K562 (cell line): ENCODE results near the gene SLC2A10. TPM values are rescaled to one million over a fixed set of nuclear protein-coding genes. Genes with fewer than 3 reads are reported as not detected.

Experiments
- ATAC-seq: fragments of 200-7000 bp; cut with Tn5 transposase; 3 replicates; pipeline ENCODE4 v1.9.1; 2020; ENCODE audit warnings: moderate library complexity
- BruUV-seq: library from RNA; stranded (reverse); fragments of 400-500 nt; replicated peaks from 2 replicates; lab custom pipeline; 2021; lab: Mats Ljungman, UMichigan
- CTCF ChIA-PET: fragments of 300-600 bp; formaldehyde crosslinking; extraction: SDS; loops from one replicate; lab custom pipeline; 2021; ENCODE audit warnings: low intra/inter-chr PET ratio; lab: Yijun Ruan, JAX
- POLR2A ChIA-PET: fragments of 300-600, 350-650 bp; sonication (Branson Sonifier 250); formaldehyde crosslinking; extraction: SDS; loops from one replicate; lab custom pipeline; 2021; ENCODE audit warnings: antibody characterized with exemption, inconsistent platforms; lab: Yijun Ruan, JAX
- DNase-seq, 4 experiments: peaks; one replicate each; pipeline versions ENCODE4 v3.0.0 to v3.0.0-alpha.2; 2011 to 2018; ENCODE audit warnings: low spot score in 3 of 4, mixed read lengths in 3 of 4; ENCODE audit errors: extremely low read depth in 1 of 4
- FAIRE-seq: peaks from 2 replicates; lab custom pipeline; 2011; peaks lifted over from hg19 to GRCh38; lab: Jason Lieb, UNC
- H2AFZ ChIP-seq: 2 replicates; pipeline ENCODE4 v1.6.0; 2011; ENCODE audit warnings: low read depth, low read length, control low read depth, inconsistent platforms
- H3K27ac ChIP-seq: fragments of 200-600 bp; 3 replicates; pipeline ENCODE4 v1.8.0; 2011; ENCODE audit warnings: low read depth, mild to moderate bottlenecking, control low read depth, inconsistent platforms, low read length, moderate library complexity, mixed read lengths; ENCODE audit errors: extremely low read depth
- H3K27me3 ChIP-seq, 2 experiments: fragments of 300-600 bp in 1 of 2; 2 replicates in 1 of 2; 3 replicates in 1 of 2; pipeline versions ENCODE4 v1.6.0 to v1.8.0; 2011; ENCODE audit warnings: inconsistent platforms in 2 of 2, low read length in 2 of 2, mild to moderate bottlenecking in 1 of 2, mixed read lengths in 1 of 2, moderate library complexity in 1 of 2; ENCODE audit not compliant: control insufficient read depth in 2 of 2, insufficient read depth in 2 of 2
- H3K36me3 ChIP-seq: fragments of 300-600 bp; 3 replicates; pipeline ENCODE4 v1.8.0; 2011; ENCODE audit warnings: mild to moderate bottlenecking, low read length, inconsistent platforms; ENCODE audit not compliant: control insufficient read depth, insufficient read depth
- H3K4me1 ChIP-seq, 2 experiments: fragments of 200-600 bp in 1 of 2; replicated peaks in 1 of 2; 2 replicates in 1 of 2; 3 replicates in 1 of 2; pipeline versions ENCODE4 v1.5.1 to v1.8.0; 2011; ENCODE audit warnings: inconsistent platforms in 2 of 2, low read length in 2 of 2, mild to moderate bottlenecking in 1 of 2, mixed read lengths in 1 of 2, moderate library complexity in 1 of 2; ENCODE audit not compliant: control insufficient read depth in 2 of 2, insufficient read depth in 2 of 2
- H3K4me2 ChIP-seq: 2 replicates; pipeline ENCODE4 v1.6.1; 2011; ENCODE audit warnings: low read length, control low read depth, inconsistent platforms, mixed read lengths; ENCODE audit not compliant: insufficient read depth
- H3K4me3 ChIP-seq: fragments of 200-600 bp; sonication (generic), shearing (Covaris generic); 2 replicates; pipeline ENCODE4 v1.5.1; 2016; ENCODE audit warnings: control low read depth, inconsistent platforms
- H3K79me2 ChIP-seq: fragments of 200-600 bp; 3 replicates; pipeline ENCODE4 v1.8.0; 2011; ENCODE audit warnings: low read length, inconsistent platforms; ENCODE audit not compliant: control insufficient read depth, insufficient read depth
- H3K9ac ChIP-seq, 2 experiments: 2 replicates each; pipeline versions ENCODE4 v1.6.0 to v1.6.1; 2011; ENCODE audit warnings: low read depth in 2 of 2, low read length in 2 of 2, control low read depth in 1 of 2, inconsistent platforms in 1 of 2, mild to moderate bottlenecking in 1 of 2, mixed read lengths in 1 of 2; ENCODE audit not compliant: insufficient read depth in 1 of 2
- H3K9me1 ChIP-seq: one replicate; pipeline ENCODE4 v1.6.0; 2011; ENCODE audit warnings: inconsistent platforms, mild to moderate bottlenecking, low read length, moderate library complexity; ENCODE audit not compliant: control insufficient read depth, insufficient read depth
- H3K9me3 ChIP-seq: replicated peaks from 2 replicates; pipeline ENCODE4 v1.5.1; 2011; ENCODE audit warnings: low read depth, low read length, inconsistent platforms; ENCODE audit not compliant: control insufficient read depth, insufficient read depth
- H4K20me1 ChIP-seq: replicated peaks from 2 replicates; pipeline ENCODE4 v1.6.1; 2011; ENCODE audit warnings: low read length, inconsistent platforms, mixed read lengths; ENCODE audit not compliant: control insufficient read depth, insufficient read depth
- ETV6 ChIP-seq, 3 experiments: fragments of 150-350 bp in 1 of 3; sonication (generic) in 1 of 3; formaldehyde crosslinking in 1 of 3; IDR thresholded peaks; 2 replicates each; pipeline versions ENCODE4 v1.6.1 to v1.8.0; 2014 to 2022; ENCODE audit warnings: borderline replicate concordance in 2 of 3, low read depth in 2 of 3, antibody characterized with exemption in 1 of 3, low read length in 1 of 3, mild to moderate bottlenecking in 1 of 3, missing genetic modification reagents in 1 of 3
- HCFC1 ChIP-seq: IDR thresholded peaks from 2 replicates; pipeline ENCODE4 v1.6.1; 2012; ENCODE audit warnings: low read depth, low read length, improper control_type of control experiment
- HLTF ChIP-seq: fragments of 450-650 bp; IDR thresholded peaks from 2 replicates; pipeline ENCODE4 v1.6.1; 2016
- KDM2B ChIP-seq: fragments of 250-450 bp; sonication (Bioruptor Pico); IDR thresholded peaks from 2 replicates; pipeline ENCODE4 v1.8.0; 2021; ENCODE audit warnings: mild to moderate bottlenecking, moderate library complexity
- NR2C2 ChIP-seq, 2 experiments: fragments of 200-800 bp in 1 of 2; sonication (Bioruptor generic) in 1 of 2; sonication (generic) in 1 of 2; formaldehyde crosslinking in 1 of 2; IDR thresholded peaks; 2 replicates each; pipeline versions ENCODE4 v1.6.1 to v1.8.0; 2016 to 2022; ENCODE audit warnings: mild to moderate bottlenecking in 1 of 2, missing compliant biosample characterization in 1 of 2, missing genetic modification characterization in 1 of 2, missing genetic modification reagents in 1 of 2
- RBFOX2 ChIP-seq: fragments of 200-400 bp; formaldehyde crosslinking; IDR thresholded peaks from 2 replicates; pipeline ENCODE4 v1.6.1; 2017; ENCODE audit warnings: low read depth, mild to moderate bottlenecking, low read length, moderate library complexity
- SIN3B ChIP-seq: fragments of 450-650 bp; IDR thresholded peaks from 2 replicates; pipeline ENCODE4 v1.6.1; 2017; ENCODE audit warnings: low read depth, mild to moderate bottlenecking, moderate library complexity
- SNRNP70 ChIP-seq: fragments of 200-400 bp; formaldehyde crosslinking; optimal IDR thresholded peaks from 2 replicates; pipeline ENCODE3; 2017; ENCODE audit warnings: low read depth, low read length
- SREBF2 ChIP-seq: sonication (generic); formaldehyde crosslinking; IDR thresholded peaks from 2 replicates; pipeline ENCODE4 v1.4.0; 2020; ENCODE audit warnings: mild to moderate bottlenecking, missing genetic modification reagents
- SRF ChIP-seq, 2 experiments: fragments of 250-450, 450-650 bp in 1 of 2; sonication (Bioruptor Pico) in 1 of 2; sonication (generic) in 1 of 2; formaldehyde crosslinking; IDR thresholded peaks; 2 replicates each; pipeline versions ENCODE4 v1.5.0 to v1.5.1; 2020 to 2022; ENCODE audit warnings: mild to moderate bottlenecking in 1 of 2, missing genetic modification reagents in 1 of 2
- ZEB2 ChIP-seq: fragments of 450-650 bp; IDR thresholded peaks from 2 replicates; pipeline ENCODE4 v1.6.1; 2016
- ZFPM2 ChIP-seq: fragments of 250-450 bp; sonication (Bioruptor Pico); IDR thresholded peaks from 2 replicates; pipeline ENCODE4 v1.5.1; 2022; ENCODE audit warnings: mild to moderate bottlenecking
- ZNF133 ChIP-seq: fragments of 250-450 bp; sonication (Bioruptor Pico); IDR thresholded peaks from 2 replicates; pipeline ENCODE4 v1.4.0; 2020; ENCODE audit warnings: mild to moderate bottlenecking
- ZNF76 ChIP-seq: fragments of 250-450 bp; sonication (Bioruptor Pico); IDR thresholded peaks from 2 replicates; pipeline ENCODE4 v1.4.0; 2020; ENCODE audit warnings: mild to moderate bottlenecking, moderate library complexity, borderline replicate concordance
- WGBS: fragments of 100-300 bp; shearing (Covaris generic); methylation state at CpG from one replicate; pipeline ENCODE4 v1.1.6; 2016; ENCODE audit warnings: low coverage, mixed read lengths; ENCODE audit not compliant: insufficient coverage; ENCODE audit errors: missing lambda C conversion rate; 5-methylcytosine and 5-hydroxymethylcytosine counted together
- in situ Hi-C: fragments of 300-500 bp; cut with MboI; formaldehyde crosslinking; loops from 4 replicates; pipeline ENCODE4 v1.15.0; 2018; ENCODE audit warnings: inconsistent platforms, mixed read lengths
- intact Hi-C: fragments of 100-400 bp; cut with micrococcal nuclease; formaldehyde crosslinking; loops from 2 replicates; pipeline ENCODE4 v1.14.2; 2022
- polyA plus RNA-seq, 8 experiments: library from polyadenylated mRNA; depleted of rRNA in 4 of 8; stranded (reverse) in 5 of 8; unstranded in 3 of 8; fragments of >200 nt; fragmentation: Nextera tagmentation in 2 of 8; fragmentation: Illumina TruSeq in 1 of 8; extraction: Ambion mirVana in 2 of 8; extraction: Trizol in 1 of 8; gene quantifications; 2 replicates each; pipeline versions ENCODE4 v1.2.1 to v1.2.3, GENCODE V29; 2011 to 2014; ENCODE audit warnings: inconsistent platforms in 1 of 8, missing spikeins in 1 of 8
- total RNA-seq, 7 experiments: library from RNA; depleted of rRNA in 6 of 7; stranded (reverse); fragments of >200 nt in 6 of 7; fragmentation: Illumina TruSeq in 2 of 7; extraction: Trizol in 2 of 7; gene quantifications; 2 replicates each; pipeline versions ENCODE4 v1.2.1 to v1.2.3, GENCODE V29; 2011 to 2021; ENCODE audit warnings: low replicate concordance in 1 of 7
- TF ChIP-seq, protein P1 (sequence below): fragments of 450-650 bp; IDR thresholded peaks from 2 replicates; pipeline ENCODE4 v1.6.1; 2016; ENCODE audit warnings: low read depth, mild to moderate bottlenecking, moderate library complexity

Gene SLC2A10
- total and polyA plus RNA-seq, 9 of the 15 experiments (the other 6 are each of a cell fraction or from before 2014, with no cell fraction given), result 0.01 to 1.8 (median 0.10) TPM

DNA sequence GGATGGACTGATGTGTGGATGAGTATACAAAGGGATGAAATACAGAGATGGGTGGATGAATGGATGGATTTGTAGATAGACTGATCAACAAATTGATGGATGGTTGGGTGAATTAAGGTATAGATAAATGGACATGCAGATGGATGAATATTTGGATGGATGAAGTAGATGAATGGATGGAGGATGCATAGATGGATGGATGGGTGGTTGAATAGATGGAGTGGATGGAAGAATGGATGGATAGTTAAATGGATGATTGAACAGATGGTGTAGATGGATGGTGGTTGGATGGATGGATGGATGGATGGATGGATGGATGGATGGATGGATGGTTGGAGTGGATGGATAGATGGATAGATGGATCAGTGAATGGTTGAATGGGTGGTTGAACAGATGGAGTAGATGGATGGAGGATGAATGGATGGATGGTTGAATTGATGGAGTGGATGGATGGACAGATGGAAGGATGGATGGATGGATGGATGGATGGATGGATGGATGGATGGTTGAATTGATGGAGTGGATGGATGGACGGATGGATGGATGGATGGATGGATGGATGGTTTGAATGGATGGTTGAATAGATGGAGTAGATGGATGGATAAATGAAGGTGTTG lies 15.0 kb downstream of the SLC2A10 start (continued):
- TF ChIP-seq, protein P1, sequence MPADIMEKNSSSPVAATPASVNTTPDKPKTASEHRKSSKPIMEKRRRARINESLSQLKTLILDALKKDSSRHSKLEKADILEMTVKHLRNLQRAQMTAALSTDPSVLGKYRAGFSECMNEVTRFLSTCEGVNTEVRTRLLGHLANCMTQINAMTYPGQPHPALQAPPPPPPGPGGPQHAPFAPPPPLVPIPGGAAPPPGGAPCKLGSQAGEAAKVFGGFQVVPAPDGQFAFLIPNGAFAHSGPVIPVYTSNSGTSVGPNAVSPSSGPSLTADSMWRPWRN, result no peak
- no peak for TF ChIP-seq KDM2B (CRISPR knock-in tag)
- TF ChIP-seq RBFOX2, result no peak
- TF ChIP-seq ZNF133 (CRISPR knock-in tag), result no peak
- no peak for TF ChIP-seq HCFC1
- no peak for TF ChIP-seq SNRNP70
- TF ChIP-seq, all 486 proteins: peak for 0

DNA sequence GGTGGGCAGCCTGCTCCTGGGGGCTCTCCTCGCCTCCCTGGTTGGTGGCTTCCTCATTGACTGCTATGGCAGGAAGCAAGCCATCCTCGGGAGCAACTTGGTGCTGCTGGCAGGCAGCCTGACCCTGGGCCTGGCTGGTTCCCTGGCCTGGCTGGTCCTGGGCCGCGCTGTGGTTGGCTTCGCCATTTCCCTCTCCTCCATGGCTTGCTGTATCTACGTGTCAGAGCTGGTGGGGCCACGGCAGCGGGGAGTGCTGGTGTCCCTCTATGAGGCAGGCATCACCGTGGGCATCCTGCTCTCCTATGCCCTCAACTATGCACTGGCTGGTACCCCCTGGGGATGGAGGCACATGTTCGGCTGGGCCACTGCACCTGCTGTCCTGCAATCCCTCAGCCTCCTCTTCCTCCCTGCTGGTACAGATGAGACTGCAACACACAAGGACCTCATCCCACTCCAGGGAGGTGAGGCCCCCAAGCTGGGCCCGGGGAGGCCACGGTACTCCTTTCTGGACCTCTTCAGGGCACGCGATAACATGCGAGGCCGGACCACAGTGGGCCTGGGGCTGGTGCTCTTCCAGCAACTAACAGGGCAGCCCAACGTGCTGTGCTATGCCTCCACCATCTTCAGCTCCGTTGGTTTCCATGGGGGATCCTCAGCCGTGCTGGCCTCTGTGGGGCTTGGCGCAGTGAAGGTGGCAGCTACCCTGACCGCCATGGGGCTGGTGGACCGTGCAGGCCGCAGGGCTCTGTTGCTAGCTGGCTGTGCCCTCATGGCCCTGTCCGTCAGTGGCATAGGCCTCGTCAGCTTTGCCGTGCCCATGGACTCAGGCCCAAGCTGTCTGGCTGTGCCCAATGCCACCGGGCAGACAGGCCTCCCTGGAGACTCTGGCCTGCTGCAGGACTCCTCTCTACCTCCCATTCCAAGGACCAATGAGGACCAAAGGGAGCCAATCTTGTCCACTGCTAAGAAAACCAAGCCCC lies 16.0 kb downstream of the SLC2A10 start:
- no peak overlapping the region for H3K27ac ChIP-seq
- H3K9ac ChIP-seq, result no peak overlapping the region
- H3K9me3 ChIP-seq, result no peaks in the 10 kb centered on the region
- H3K4me2 ChIP-seq, result no peak overlapping the region
- DNase-seq, result no peak
- POLR2A ChIA-PET, result no interaction called here
- H3K27me3 ChIP-seq, result peaks cover 3 to 23% of the 10 kb centered on the region in 2 experiments; a peak in 3 of 5 replicates
- H3K36me3 ChIP-seq, result no peaks in the 10 kb centered on the region
- H3K4me1 ChIP-seq, result no peaks in the 10 kb centered on the region; a peak in 2 of 5 replicates
- TF ChIP-seq ETV6 (IDR thresholded peaks at IDR 0.05; ENCODE audit: borderline replicate concordance in 1 of 2, low read depth in 2 of 2, low read length in 1 of 2) (no peak), ETV6 (CRISPR knock-in tag; IDR thresholded peaks at IDR 0.05; ENCODE audit: borderline replicate concordance) (no peak), NR2C2 (CRISPR knock-in tag; IDR thresholded peaks at IDR 0.05) (no peak), NR2C2 (tag; IDR thresholded peaks at IDR 0.05) (no peak), HLTF (no peak), ZFPM2 (no peak), ZEB2 (no peak), SREBF2 (CRISPR knock-in tag) (no peak), SRF (CRISPR knock-in tag; IDR thresholded peaks at IDR 0.05) (no peak), ZNF76 (no peak), SIN3B (no peak)
- TF ChIP-seq, all 486 proteins: peak for 0
- Histone ChIP-seq H3K79me2 (no peaks in the 10 kb centered on the region), H2AFZ (no peak overlapping the region), H3K4me3 (no peak overlapping the region), H3K9me1 (no peaks in the 10 kb centered on the region), H4K20me1 (no peaks in the 10 kb centered on the region)
- 5% methylated on average over 24 of the region's 27 CpGs for WGBS
- BruUV-seq, result no TSS peak
- CTCF ChIA-PET, result no interaction called here
- ATAC-seq (no peak), FAIRE-seq (no peak)
- intact Hi-C loops (no loop called here), in situ Hi-C loops (no loop called here)
